ENCODE results near the gene ZNF785. TPM values are rescaled to one million over a fixed set of nuclear protein-coding genes. Genes with fewer than 3 reads are reported as not detected.
A peak's percentile ranks its signal among the peaks of the same experiment; 100 is the strongest.

The ZNF785 gene
- total and polyA plus RNA-seq, 7 donors: 1.3 to 5.4 (median 3.4) TPM

DNA sequence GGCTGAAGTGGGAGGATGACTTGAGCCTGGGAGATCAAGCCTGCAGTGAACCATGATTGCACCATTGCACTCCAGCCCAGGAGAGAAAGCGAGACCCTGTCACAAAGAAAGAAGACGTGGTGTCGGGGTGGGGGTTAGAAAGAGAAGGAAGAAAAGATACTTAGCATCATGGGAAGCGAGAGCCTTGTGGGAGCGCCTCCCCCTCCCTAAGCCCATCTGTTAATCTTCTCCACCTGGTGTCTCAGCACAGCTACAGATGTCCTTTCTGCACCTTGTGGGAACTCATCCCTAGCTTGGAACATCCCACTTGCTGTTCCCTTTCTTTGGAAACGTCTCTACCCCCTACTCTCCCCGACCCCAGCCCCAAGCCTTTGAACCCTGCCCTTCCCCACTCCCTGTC is 20.0 kb downstream of the ZNF785 start:
- Histone ChIP-seq H3K4me3 (no peak overlapping the region), H3K9me3 (no peaks in the 10 kb centered on the region), H3K27ac (no peak overlapping the region), H3K36me3 (ENCODE audit: insufficient read depth in 1 of 2, low read depth in 1 of 2) (peaks cover 0 to 9% of the 10 kb centered on the region in 2 donors), H3K27me3 (ENCODE audit: insufficient read depth in 3 of 3, low read length in 2 of 3) (no peaks in the 10 kb centered on the region), H3K4me1 (peaks cover 8% of the 10 kb centered on the region)
- 46 to 63% (median 53%) methylated on average over 7 of the region's 7 CpGs for WGBS, 3 donors
- TF ChIP-seq, protein P1, sequence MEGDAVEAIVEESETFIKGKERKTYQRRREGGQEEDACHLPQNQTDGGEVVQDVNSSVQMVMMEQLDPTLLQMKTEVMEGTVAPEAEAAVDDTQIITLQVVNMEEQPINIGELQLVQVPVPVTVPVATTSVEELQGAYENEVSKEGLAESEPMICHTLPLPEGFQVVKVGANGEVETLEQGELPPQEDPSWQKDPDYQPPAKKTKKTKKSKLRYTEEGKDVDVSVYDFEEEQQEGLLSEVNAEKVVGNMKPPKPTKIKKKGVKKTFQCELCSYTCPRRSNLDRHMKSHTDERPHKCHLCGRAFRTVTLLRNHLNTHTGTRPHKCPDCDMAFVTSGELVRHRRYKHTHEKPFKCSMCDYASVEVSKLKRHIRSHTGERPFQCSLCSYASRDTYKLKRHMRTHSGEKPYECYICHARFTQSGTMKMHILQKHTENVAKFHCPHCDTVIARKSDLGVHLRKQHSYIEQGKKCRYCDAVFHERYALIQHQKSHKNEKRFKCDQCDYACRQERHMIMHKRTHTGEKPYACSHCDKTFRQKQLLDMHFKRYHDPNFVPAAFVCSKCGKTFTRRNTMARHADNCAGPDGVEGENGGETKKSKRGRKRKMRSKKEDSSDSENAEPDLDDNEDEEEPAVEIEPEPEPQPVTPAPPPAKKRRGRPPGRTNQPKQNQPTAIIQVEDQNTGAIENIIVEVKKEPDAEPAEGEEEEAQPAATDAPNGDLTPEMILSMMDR (IDR thresholded peaks at IDR 0.05): no peak
- intact Hi-C loops (cut with DNase I): no loop called here
- ATAC-seq (no peak), DNase-seq (no peak)

DNA sequence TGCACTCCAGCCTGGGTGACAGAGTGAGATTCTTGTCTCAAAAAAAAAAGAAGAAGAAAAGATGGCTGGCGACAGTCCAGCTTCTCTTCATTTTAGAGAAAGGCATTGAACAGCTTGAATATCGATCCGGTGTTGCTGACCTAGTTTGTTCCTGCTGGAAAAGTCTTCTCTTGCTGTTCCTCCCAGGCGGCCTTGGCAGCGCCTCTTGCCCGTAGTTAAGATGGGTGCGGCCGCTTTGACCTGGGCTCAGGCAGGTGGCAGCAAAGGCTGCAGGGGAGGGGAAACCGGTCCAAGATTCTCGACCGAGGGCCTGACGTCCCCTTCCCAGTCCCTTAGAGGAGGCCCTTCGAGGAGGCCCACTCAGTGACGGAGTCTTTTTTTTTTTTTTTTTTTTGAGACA is 23.5 kb downstream of the ZNF785 start:
- ATAC-seq: no peak
- Histone ChIP-seq H3K27ac (peak overlapping the region; percentile 39), H3K27me3 (ENCODE audit: insufficient read depth in 3 of 3, low read length in 2 of 3) (no peaks in the 10 kb centered on the region), H3K4me3 (peak overlapping the region; percentile 65), H3K9me3 (no peaks in the 10 kb centered on the region), H3K36me3 (ENCODE audit: insufficient read depth in 1 of 2, low read depth in 1 of 2) (no peaks in the 10 kb centered on the region), H3K4me1 (peaks cover 4% of the 10 kb centered on the region)
- peak in 1 of 2 donors; percentile 48 for DNase-seq
- TF ChIP-seq, protein P1 (IDR thresholded peaks at IDR 0.05): no peak
- 87 to 96% (median 91%) methylated on average over 13 to 14 of the region's 14 CpGs for WGBS, 3 donors
- intact Hi-C loops (cut with DNase I): no loop called here

DNA sequence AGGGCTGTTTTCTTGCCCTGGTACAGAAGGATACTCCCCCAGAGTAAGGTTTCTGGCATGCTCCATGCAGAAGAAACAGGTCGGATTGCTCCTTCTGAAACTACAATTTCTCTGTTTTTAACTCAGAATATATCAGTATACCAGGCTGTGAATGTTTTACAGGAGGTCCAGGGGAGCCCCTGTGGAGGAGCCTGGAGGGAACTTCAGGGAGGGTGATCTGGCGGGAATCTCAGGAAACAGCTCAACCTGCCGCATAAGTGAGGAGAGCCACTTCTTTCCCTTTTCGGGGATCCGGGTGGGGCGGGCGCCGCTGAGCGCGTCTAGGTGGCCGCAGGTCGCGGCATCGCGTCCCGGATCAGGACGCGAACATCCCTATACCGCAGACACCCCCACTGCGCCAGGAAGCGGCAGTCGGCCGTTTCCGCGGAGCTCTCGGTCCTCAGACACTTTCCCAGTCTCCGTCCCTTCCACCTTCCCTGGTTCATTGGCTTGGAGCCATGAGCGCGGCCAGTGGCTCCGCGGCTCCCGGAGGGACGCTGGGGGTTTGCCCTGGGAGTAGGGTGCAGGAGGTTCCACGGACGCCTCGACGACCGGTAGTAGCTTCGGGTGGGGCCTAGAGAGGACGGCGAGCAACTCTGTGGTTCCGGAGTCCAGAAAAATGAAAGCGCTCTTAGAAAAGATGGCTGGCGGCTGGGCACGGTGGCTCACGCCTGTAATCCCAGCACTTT is 24.2 kb downstream of the ZNF785 start:
- Histone ChIP-seq H3K9me3 (no peaks in the 10 kb centered on the region), H3K36me3 (ENCODE audit: insufficient read depth in 1 of 2, low read depth in 1 of 2) (no peaks in the 10 kb centered on the region), H3K4me3 (peak overlapping the region; percentile 65), H3K27me3 (ENCODE audit: insufficient read depth in 3 of 3, low read length in 2 of 3) (no peaks in the 10 kb centered on the region), H3K4me1 (peaks cover 11% of the 10 kb centered on the region), H3K27ac (peak overlapping the region; percentile 39)
- TF ChIP-seq, protein P1 (IDR thresholded peaks at IDR 0.05): no peak
- no peak for ATAC-seq
- DNase-seq: peak; percentile 41 to 68
- intact Hi-C loops (cut with DNase I): no loop called here
- WGBS, 3 donors: 21 to 26% (median 23%) methylated on average over 46 of the region's 46 CpGs

DNA sequence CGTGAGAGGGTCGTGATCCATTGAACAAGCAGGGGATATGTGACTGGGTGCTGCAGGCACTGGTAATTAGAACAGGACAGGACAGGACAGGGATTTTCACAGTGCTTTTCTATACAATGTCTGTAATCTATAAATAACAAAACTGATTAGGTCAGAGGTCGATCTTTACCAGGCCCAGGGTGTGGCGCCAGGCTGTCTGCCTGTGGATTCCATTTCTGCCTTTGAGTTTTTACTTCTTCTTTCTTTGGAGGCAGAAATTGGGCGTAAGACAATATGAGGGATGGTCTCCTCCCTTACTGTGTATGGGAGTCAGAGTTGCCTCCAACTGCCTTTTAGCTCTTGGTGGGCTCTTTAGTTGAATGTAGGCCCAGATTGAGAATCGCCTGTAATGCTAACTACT is 25.8 kb downstream of the ZNF785 start:
- DNase-seq (no peak), ATAC-seq (no peak)
- WGBS, 3 donors: 94 to 96% (median 94%) methylated on average over 6 of the region's 6 CpGs
- Histone ChIP-seq H3K27ac (no peak overlapping the region), H3K4me3 (no peak overlapping the region), H3K27me3 (ENCODE audit: insufficient read depth in 3 of 3, low read length in 2 of 3) (no peaks in the 10 kb centered on the region), H3K4me1 (peaks cover 21% of the 10 kb centered on the region), H3K9me3 (no peaks in the 10 kb centered on the region), H3K36me3 (ENCODE audit: insufficient read depth in 1 of 2, low read depth in 1 of 2) (peaks cover 0 to 10% of the 10 kb centered on the region in 2 donors)
- intact Hi-C loops (cut with DNase I): loop anchor here in 1 of 2 donors (2.0 kb wide), 1 partner anchor 25 kb away; the partner anchor contains the start of gene ZNF747
- TF ChIP-seq, protein P1 (IDR thresholded peaks at IDR 0.05): no peak

Data from psoas muscle (tissue), 8 donors.